ENCODE data around the gene CENPS.
"Not testable (repeated sequence)": the region's sequence is repeated elsewhere in the genome, so short reads cannot be mapped to it uniquely, and the experiment has no call there.

CENPS gene

GRCh38 chr1:10430216-10431069 lies at the start of gene CENPS:
CENPS (plus strand) TSS chr1:10430433; CDS start chr1:10430518, 85 bp downstream.
- peak; percentile 86 for DNase-seq

- DNase-seq = no peak
Measured at GRCh38 chr1:10380594-10381275, 49.5 kb upstream of the CENPS start.

- DNase-seq = no peak
Measured at GRCh38 chr1:10383630-10384029, 46.6 kb upstream of the CENPS start.

GRCh38 chr1:10384219-10384618 lies 46.0 kb upstream of the CENPS start:
- DNase-seq = no peak

DNA sequence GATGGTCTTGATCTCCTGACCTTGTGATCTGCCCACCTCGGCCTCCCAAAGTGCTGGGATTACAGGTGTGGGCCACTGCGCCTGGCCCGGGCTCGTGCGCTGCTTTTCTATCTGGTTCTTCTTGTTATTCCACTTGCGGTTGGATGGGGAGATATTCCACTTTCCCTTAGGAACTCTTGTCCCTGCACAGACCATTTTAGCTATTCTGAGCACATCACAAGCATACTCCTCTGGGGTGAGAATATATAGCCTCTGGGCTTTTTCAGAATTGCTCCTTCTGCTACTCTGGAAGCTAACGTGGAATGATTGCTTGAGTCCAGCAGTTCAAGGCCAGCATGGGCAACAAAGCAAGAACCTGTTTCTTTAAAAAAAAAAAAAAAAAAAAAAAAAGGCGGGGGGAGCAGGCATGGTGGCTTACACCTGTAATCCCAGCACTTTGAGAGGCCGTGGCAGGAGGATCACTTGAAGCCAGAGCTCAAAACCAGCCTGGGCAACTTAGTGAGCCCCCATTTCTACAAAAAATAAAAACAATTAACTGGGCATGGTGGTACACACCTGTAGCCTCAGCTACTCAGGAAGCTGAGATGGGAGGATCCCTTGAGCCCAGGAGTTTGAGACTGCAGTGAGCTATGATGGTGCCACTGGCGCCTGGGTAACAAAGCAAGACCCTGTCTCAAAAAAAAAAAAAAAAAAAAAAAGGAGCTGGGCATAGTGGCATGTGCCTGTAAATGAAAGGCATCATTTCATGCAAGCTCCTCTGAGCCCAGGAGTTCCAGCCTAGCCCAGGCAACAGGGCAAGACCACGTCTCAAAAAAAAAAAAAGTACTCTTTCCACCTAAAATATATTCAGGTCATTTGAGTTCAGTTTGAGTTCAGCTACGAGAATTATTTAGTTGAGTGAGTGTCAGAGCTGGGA lies 43.2 kb upstream of the CENPS start:
- DNase-seq = no peak

- DNase-seq = no peak
Measured at GRCh38 chr1:10387677-10388386, 42.4 kb upstream of the CENPS start.

DNA sequence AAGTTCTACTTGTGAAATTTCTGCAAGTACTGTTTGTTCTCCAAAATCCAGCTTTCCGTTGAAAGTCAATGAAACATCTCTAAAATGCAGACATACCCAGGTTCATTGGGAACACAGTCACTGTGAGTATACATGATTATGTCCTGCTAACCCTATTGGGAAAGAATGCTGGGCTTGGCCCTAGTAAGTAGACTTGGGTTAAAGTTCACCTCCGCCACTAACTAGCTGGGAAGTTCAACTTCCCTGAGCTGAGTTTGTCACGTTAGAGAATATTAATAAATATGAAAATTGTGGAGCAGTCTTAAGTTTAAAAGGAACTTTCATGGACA lies 41.9 kb upstream of the CENPS start:
- no peak for DNase-seq

GRCh38 chr1:10389271-10389973 lies 40.8 kb upstream of the CENPS start:
- DNase-seq = no peak

GRCh38 chr1:10396870-10397269 lies 33.4 kb upstream of the CENPS start:
- no peak for DNase-seq

DNA sequence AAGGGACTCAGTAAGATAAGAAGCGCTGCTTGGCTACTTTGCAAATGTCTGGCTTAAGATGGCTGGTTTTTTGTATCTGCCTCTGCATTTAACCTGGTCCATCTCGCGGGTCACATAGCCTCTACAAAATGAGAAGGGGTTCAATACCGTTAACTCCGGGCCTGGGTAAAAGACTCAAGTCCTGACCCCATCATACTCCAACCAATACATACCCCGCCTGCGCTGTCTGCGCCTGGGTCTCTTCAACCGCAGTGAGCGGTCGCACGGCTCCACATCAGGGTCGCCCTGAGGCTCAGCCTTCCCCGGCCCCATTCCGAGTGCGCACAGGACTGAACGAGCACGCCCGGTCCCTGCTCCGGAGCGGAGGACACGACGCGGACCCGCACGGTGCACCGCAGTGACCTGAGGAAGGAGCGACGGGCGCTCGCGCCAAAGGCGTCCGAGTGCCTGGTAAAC lies 31.9 kb upstream of the CENPS start:
- DNase-seq = no peak

GRCh38 chr1:10398734-10399443 lies 31.3 kb upstream of the CENPS start, which contains the start of gene PGD:
PGD (plus strand) TSS chr1:10399064; CDS start chr1:10399118, 54 bp downstream.
- peak; percentile 97 for DNase-seq

DNA sequence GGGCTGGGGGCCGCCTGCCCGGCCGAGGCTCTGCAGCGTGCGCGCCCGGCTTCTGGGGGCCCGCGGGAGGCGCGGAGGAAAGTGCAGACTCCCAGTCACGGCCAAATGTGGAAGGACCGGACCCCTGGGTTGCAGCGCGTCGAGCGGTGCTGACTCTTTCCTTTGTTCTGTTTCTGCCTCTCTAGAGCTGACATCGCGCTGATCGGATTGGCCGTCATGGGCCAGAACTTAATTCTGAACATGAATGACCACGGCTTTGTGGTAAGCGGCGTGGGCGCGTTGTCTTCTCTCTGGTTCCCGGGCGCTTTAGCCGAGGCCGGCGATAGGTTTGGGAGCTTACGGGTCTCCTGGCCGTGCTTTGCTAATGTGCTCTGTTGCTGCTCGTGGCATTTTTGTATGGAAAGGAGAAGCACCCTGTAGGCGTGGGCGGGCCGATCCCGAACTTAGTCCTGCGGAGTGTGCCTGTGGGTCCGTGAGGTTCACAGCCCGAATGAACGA lies 30.7 kb upstream of the CENPS start:
- no peak for DNase-seq

DNA sequence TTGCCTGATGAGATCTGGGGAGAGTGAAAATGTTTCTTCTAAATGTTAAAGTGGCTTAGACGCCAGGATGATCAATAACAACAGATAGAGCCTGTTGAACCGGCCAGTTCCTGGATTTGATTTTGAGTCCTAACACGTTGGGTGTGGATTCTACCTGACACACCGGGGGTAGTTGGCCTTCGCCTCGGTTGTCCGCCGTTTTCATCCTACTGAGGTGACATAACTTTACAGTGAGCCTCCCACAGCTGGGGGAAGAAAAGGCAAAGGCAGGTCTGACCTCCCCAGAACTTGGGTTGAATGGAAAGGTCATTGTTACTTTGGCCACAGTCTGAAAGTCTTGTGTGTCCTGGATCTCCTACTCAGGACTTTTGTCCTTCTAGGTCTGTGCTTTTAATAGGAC lies 30.2 kb upstream of the CENPS start:
- DNase-seq = no peak

GRCh38 chr1:10401281-10401680 lies 29.0 kb upstream of the CENPS start:
- no peak for DNase-seq

DNA sequence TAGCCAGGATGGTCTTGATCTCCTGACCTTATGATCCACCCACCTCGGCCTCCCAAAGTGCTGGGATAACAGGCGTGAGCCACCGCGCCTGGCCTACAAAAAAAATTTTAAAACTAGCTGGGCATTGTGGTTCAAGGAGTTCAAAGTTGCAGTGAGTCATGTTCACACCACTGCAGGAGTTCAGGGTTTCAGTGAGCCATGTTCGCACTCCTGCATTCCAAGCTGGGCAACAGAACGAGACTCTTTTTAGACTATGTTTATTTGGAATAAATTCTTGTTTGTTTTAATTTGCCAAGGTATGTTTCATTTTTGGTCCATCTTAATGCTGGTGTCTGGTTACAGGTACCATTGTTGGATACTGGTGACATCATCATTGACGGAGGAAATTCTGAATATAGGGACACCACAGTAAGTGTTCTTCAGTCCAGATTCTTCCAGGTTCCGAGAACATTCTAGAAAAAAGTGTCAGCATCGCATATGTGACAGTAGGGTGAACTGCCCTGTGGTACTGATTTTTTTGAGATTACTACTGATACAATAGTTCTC lies 27.4 kb upstream of the CENPS start:
- DNase-seq = no peak

- DNase-seq = no peak
Measured at GRCh38 chr1:10407201-10407600, 23.0 kb upstream of the CENPS start.

DNA sequence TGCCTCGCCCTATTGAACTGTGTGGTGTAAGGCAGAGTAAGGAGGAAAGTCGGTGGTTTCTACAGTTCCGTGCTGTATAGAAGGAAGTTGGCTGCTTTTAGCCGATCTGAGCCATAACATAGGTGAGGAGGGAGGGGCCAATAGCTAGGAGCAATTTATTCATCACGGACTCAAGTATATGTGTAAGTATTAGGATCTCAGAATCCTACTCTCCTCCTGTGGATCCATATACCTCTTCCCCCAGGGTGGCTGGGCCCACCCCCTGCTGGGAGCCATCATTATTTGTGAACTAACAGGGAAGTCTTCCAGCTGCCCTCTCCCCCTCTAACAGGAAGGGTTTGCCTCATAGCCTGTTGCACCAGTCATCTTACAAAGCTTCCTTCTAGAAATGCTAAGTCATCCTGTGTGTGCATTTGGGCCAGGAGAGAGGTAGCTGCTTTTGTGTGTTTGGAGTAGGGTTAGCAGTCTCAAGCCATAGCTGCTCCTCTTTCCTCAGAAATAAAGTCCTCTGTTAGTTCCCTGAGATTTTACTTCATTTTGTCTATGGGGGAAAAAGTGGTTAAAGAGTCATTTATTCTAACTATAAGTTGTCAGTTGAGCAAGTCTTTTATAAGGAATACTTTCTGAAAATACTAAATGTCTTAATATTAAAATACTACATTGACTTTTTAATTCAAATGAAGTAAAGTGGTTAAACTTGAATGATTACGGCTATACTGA lies 14.9 kb upstream of the CENPS start:
- DNase-seq = no peak

GRCh38 chr1:10415967-10416366 lies 14.3 kb upstream of the CENPS start:
- DNase-seq = not testable (repeated sequence)

DNA sequence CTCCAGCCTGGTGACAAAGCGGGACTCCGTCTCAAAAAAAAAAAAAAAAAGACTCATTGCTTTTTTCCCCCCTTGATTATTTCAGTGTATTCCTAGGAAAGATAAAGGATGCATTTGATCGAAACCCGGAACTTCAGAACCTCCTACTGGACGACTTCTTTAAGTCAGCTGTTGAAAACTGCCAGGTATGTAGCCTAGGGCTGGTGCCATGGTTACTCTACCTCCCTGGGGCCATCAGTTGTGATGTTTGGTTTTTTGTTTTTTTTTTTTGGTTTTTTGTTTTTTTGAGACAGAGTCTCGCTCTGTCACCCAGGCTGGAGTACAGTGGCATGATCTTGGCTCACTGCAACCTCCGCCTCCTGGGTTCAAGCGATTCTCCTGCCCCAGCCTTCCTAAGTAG lies 11.5 kb upstream of the CENPS start:
- DNase-seq = not testable (repeated sequence)

DNA sequence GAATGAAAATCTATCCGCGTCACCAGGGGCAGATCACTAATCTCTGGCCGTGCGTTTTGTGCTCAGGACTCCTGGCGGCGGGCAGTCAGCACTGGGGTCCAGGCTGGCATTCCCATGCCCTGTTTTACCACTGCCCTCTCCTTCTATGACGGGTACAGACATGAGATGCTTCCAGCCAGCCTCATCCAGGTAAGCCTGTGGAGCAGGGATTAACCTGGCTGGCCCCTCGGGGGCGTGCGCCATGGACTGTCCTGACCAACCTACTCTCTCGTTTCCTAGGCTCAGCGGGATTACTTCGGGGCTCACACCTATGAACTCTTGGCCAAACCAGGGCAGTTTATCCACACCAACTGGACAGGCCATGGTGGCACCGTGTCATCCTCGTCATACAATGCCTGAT lies 10.9 kb upstream of the CENPS start:
- no peak for DNase-seq
